GM12878 (cell line): Measurements from ENCODE around the gene CSMD2. TPM values are rescaled to one million over a fixed set of nuclear protein-coding genes. Genes with fewer than 3 reads are reported as not detected.

Experiments used
- ATAC-seq: fragments of 200-7000 bp; cut with Tn5 transposase; 3 replicates; pipeline ENCODE4 v1.9.1; 2020; ENCODE audit warnings: mild to moderate bottlenecking, moderate library complexity
- BruUV-seq: library from RNA; stranded (reverse); fragments of 400-500 nt; replicated peaks from 2 replicates; lab custom pipeline; 2021; lab: Mats Ljungman, UMichigan
- CTCF ChIA-PET: fragments of 300-600 bp; sonication (Branson Sonifier 250); formaldehyde crosslinking; extraction: SDS; loops from one replicate; lab custom pipeline; 2021; ENCODE audit warnings: inconsistent platforms; lab: Yijun Ruan, JAX
- POLR2A ChIA-PET: fragments of 350-600 bp; formaldehyde crosslinking; extraction: SDS; loops from one replicate; lab custom pipeline; 2021; ENCODE audit warnings: inconsistent platforms; lab: Charles Lee
- RAD21 ChIA-PET: fragments of 300-600 bp; sonication (Branson Sonifier 250); formaldehyde crosslinking; loops from one replicate; lab custom pipeline; 2023; ENCODE audit warnings: antibody characterized with exemption; ENCODE audit not compliant: unreplicated experiment; lab: Charles Lee
- SMC1A ChIA-PET: fragments of 300-600 bp; sonication (Branson Sonifier 250); formaldehyde crosslinking; loops from one replicate; lab custom pipeline; 2023; ENCODE audit not compliant: unreplicated experiment, uncharacterized antibody; lab: Charles Lee
- DNase-seq: peaks from one replicate; pipeline ENCODE4 v3.0.0-alpha.2; 2011; ENCODE audit warnings: low read depth, low spot score
- FAIRE-seq: peaks from 3 replicates; lab custom pipeline; 2011; peaks lifted over from hg19 to GRCh38; lab: Jason Lieb, UNC
- H2AFZ ChIP-seq: 2 replicates; pipeline ENCODE4 v1.6.0; 2011; ENCODE audit warnings: low read depth, low read length, control low read depth; ENCODE audit not compliant: control insufficient read depth
- H3K27ac ChIP-seq: 2 replicates; pipeline ENCODE4 v1.5.1; 2011; ENCODE audit warnings: control low read depth; ENCODE audit not compliant: control insufficient read depth, insufficient read depth
- H3K27me3 ChIP-seq, 2 experiments: replicated peaks in 1 of 2; 2 replicates each; pipeline versions ENCODE4 v1.6.0 to v1.6.1; 2011; ENCODE audit warnings: low read length in 1 of 2; ENCODE audit not compliant: control insufficient read depth in 2 of 2, insufficient read depth in 2 of 2
- H3K36me3 ChIP-seq, 2 experiments: 2 replicates each; pipeline ENCODE4 v1.5.1; 2011; ENCODE audit warnings: low read length in 1 of 2; ENCODE audit not compliant: control insufficient read depth in 2 of 2, insufficient read depth in 2 of 2
- H3K4me1 ChIP-seq: 2 replicates; pipeline ENCODE4 v1.6.1; 2011; ENCODE audit warnings: mild to moderate bottlenecking, low read length, moderate library complexity, mixed read lengths; ENCODE audit not compliant: control insufficient read depth, insufficient read depth
- H3K4me2 ChIP-seq: 2 replicates; pipeline ENCODE4 v1.6.0; 2011; ENCODE audit warnings: control low read depth; ENCODE audit not compliant: control insufficient read depth, insufficient read depth
- H3K4me3 ChIP-seq: fragments of 200-600 bp; sonication (generic); 2 replicates; pipeline ENCODE4 v1.5.1; 2016
- H3K79me2 ChIP-seq: 2 replicates; pipeline ENCODE4 v1.6.0; 2011; ENCODE audit warnings: low read length; ENCODE audit not compliant: control insufficient read depth, insufficient read depth
- H3K9ac ChIP-seq: 2 replicates; pipeline ENCODE4 v1.8.0; 2011; ENCODE audit warnings: low read length, control low read depth, mixed read lengths; ENCODE audit not compliant: control insufficient read depth, insufficient read depth
- H3K9me3 ChIP-seq: replicated peaks from 3 replicates; pipeline ENCODE4 v1.5.1; 2011; ENCODE audit warnings: mild to moderate bottlenecking, low read length; ENCODE audit not compliant: control insufficient read depth, insufficient read depth
- H4K20me1 ChIP-seq: 2 replicates; pipeline ENCODE4 v1.6.0; 2011; ENCODE audit not compliant: control insufficient read depth, insufficient read depth
- ATF3 ChIP-seq: IDR thresholded peaks from 2 replicates; pipeline ENCODE4 v1.6.1; 2011; ENCODE audit warnings: low read depth, mild to moderate bottlenecking, low read length, moderate library complexity, borderline replicate concordance; ENCODE audit errors: extremely low read depth
- ATF7 ChIP-seq: fragments of 450-650 bp; IDR thresholded peaks from 2 replicates; pipeline ENCODE4 v1.6.1; 2016; ENCODE audit warnings: low read depth, mild to moderate bottlenecking
- BACH1 ChIP-seq: fragments of 450-650 bp; IDR thresholded peaks from 2 replicates; pipeline ENCODE4 v1.6.1; 2017; ENCODE audit warnings: mild to moderate bottlenecking, borderline replicate concordance
- BMI1 ChIP-seq: fragments of 450-650 bp; IDR thresholded peaks from 2 replicates; pipeline ENCODE4 v1.6.1; 2016; ENCODE audit warnings: mild to moderate bottlenecking, moderate library complexity, borderline replicate concordance
- EP300 ChIP-seq, 2 experiments: fragments of 150-350 bp in 1 of 2; IDR thresholded peaks; 2 replicates each; pipeline ENCODE4 v1.6.1; 2011 to 2012; ENCODE audit warnings: low read depth in 2 of 2, low read length in 2 of 2, borderline replicate concordance in 1 of 2, improper control_type of control experiment in 1 of 2, inconsistent platforms in 1 of 2; ENCODE audit not compliant: control insufficient read depth in 1 of 2
- FOS ChIP-seq: IDR thresholded peaks from 3 replicates; pipeline ENCODE4 v1.6.1; 2011; ENCODE audit warnings: borderline replicate concordance; ENCODE audit not compliant: insufficient read length; ENCODE audit errors: extremely low read depth
- IKZF1 ChIP-seq: fragments of 450-650 bp; conservative IDR thresholded peaks from 2 replicates; pipeline ENCODE4 v1.6.1; 2017; ENCODE audit warnings: antibody characterized with exemption, mild to moderate bottlenecking
- MAX ChIP-seq: IDR thresholded peaks from 2 replicates; pipeline ENCODE4 v1.6.1; 2012; ENCODE audit warnings: low read depth, low read length, improper control_type of control experiment
- MEF2B ChIP-seq: fragments of 450-650 bp; IDR thresholded peaks from 2 replicates; pipeline ENCODE4 v1.6.1; 2018; ENCODE audit warnings: mild to moderate bottlenecking, moderate library complexity; ENCODE audit not compliant: partially characterized antibody, poor library complexity, severe bottlenecking
- MTA2 ChIP-seq: fragments of 450-650 bp; IDR thresholded peaks from 2 replicates; pipeline ENCODE4 v1.6.1; 2016; ENCODE audit warnings: low read depth, mild to moderate bottlenecking, moderate library complexity
- MTA3 ChIP-seq: IDR thresholded peaks from 2 replicates; pipeline ENCODE4 v1.6.1; 2012; ENCODE audit warnings: low read length, inconsistent platforms, borderline replicate concordance
- NR2C1 ChIP-seq: fragments of 450-650 bp; IDR thresholded peaks from 2 replicates; pipeline ENCODE4 v1.6.1; 2017; ENCODE audit warnings: antibody characterized with exemption, mild to moderate bottlenecking, moderate library complexity
- PBX3 ChIP-seq: IDR thresholded peaks from 2 replicates; pipeline ENCODE4 v1.6.1; 2011; ENCODE audit warnings: mild to moderate bottlenecking, low read depth, low read length, moderate library complexity; ENCODE audit not compliant: insufficient replicate concordance
- RAD21 ChIP-seq: IDR thresholded peaks from 2 replicates; pipeline ENCODE4 v1.6.1; 2011; ENCODE audit warnings: mild to moderate bottlenecking, low read depth, low read length, moderate library complexity; ENCODE audit not compliant: insufficient read depth
- RBBP5 ChIP-seq: fragments of 200-600 bp; sonication (generic); conservative IDR thresholded peaks from 2 replicates; pipeline ENCODE4 v1.6.1; 2016
- RCOR1 ChIP-seq: conservative IDR thresholded peaks from 2 replicates; pipeline ENCODE4 v1.6.1; 2012; ENCODE audit warnings: low read depth, low read length, improper control_type of control experiment
- SREBF2 ChIP-seq: IDR thresholded peaks from 2 replicates; pipeline ENCODE4 v1.6.1; 2012; ENCODE audit warnings: mild to moderate bottlenecking, low read length
- SRF ChIP-seq, 2 experiments: IDR thresholded peaks; 2 replicates each; pipeline ENCODE4 v1.6.1; 2011; ENCODE audit warnings: low read depth in 2 of 2, low read length in 2 of 2, mild to moderate bottlenecking in 1 of 2, moderate library complexity in 1 of 2
- ZBED1 ChIP-seq: IDR thresholded peaks from 2 replicates; pipeline ENCODE4 v1.6.1; 2016; ENCODE audit warnings: borderline replicate concordance
- ZSCAN29 ChIP-seq: fragments of 450-650 bp; IDR thresholded peaks from 2 replicates; pipeline ENCODE4 v1.6.1; 2017; ENCODE audit warnings: mild to moderate bottlenecking, moderate library complexity
- WGBS: methylation state at CpG from one replicate; pipeline ENCODE4 v1.1.6; 2016; ENCODE audit warnings: low lambda C conversion rate; ENCODE audit not compliant: insufficient replicate concordance, insufficient coverage; ENCODE audit errors: missing lambda C conversion rate; 5-methylcytosine and 5-hydroxymethylcytosine counted together
- in situ Hi-C: fragments of 300-500 bp; cut with MboI; formaldehyde crosslinking; loops from 9 replicates; pipeline ENCODE4 v1.14.3; 2018; ENCODE audit warnings: mixed read lengths
- intact Hi-C: fragments of 100-400 bp; cut with micrococcal nuclease; formaldehyde crosslinking; loops from one replicate; pipeline ENCODE4 v1.14.2; 2022; ENCODE audit not compliant: unreplicated experiment
- polyA plus RNA-seq, 11 experiments: library from polyadenylated mRNA; depleted of rRNA in 4 of 11; unstranded in 6 of 11; stranded (reverse) in 5 of 11; fragments of >200 nt; fragmentation: Nextera tagmentation in 4 of 11; fragmentation: Illumina TruSeq in 1 of 11; extraction: Ambion mirVana in 4 of 11; extraction: Trizol in 1 of 11; gene quantifications; 1 replicate in 1 of 11; 2 replicates in 10 of 11; pipeline versions ENCODE4 v1.2.1 to v1.2.3, GENCODE V29; 2011 to 2016; ENCODE audit warnings: inconsistent platforms in 2 of 11, missing spikeins in 2 of 11, low read depth in 1 of 11
- total RNA-seq, 4 experiments: library from RNA; depleted of rRNA in 3 of 4; stranded (reverse); fragments of >200 nt in 3 of 4; fragmentation: Illumina TruSeq in 1 of 4; extraction: Trizol in 1 of 4; gene quantifications; 2 replicates each; pipeline versions ENCODE4 v1.2.1 to v1.2.3, GENCODE V29; 2013 to 2021

Gene CSMD2
- total and polyA plus RNA-seq, 10 of the 15 experiments (the other 5 are each of a cell fraction or from before 2014, with no cell fraction given) = under 0.01 TPM; not detected in 9

GRCh38 chr1:33975961-33976360, 189.1 kb downstream of the CSMD2 start (continued):
- TF ChIP-seq SREBF2 = no peak

GRCh38 chr1:33973799-33974545, 191.1 kb downstream of the CSMD2 start:
- Histone ChIP-seq H3K4me2 (no peak overlapping the region), H3K4me1 (no peaks in the 10 kb centered on the region), H3K4me3 (no peak overlapping the region), H4K20me1 (no peaks in the 10 kb centered on the region), H3K36me3 (no peaks in the 10 kb centered on the region), H3K27ac (no peak overlapping the region), H2AFZ (no peak overlapping the region), H3K27me3 (no peaks in the 10 kb centered on the region; a peak in 1 of 4 replicates), H3K9me3 (no peaks in the 10 kb centered on the region), H3K79me2 (no peaks in the 10 kb centered on the region), H3K9ac (no peak overlapping the region)
- DNase-seq (no peak), ATAC-seq (no peak), FAIRE-seq (no peak)
- intact Hi-C loops = no loop called here
- BruUV-seq = no TSS peak
- POLR2A ChIA-PET = no interaction called here
- CTCF ChIA-PET = no interaction called here
- SMC1A ChIA-PET = no interaction called here
- in situ Hi-C loops = no loop called here
- RAD21 ChIA-PET = no interaction called here
- WGBS = 21% methylated on average over 8 of the region's 8 CpGs
- no peak for TF ChIP-seq MTA2
- no peak for TF ChIP-seq MEF2B
- TF ChIP-seq ZSCAN29 = no peak
- TF ChIP-seq RAD21 = no peak
- no peak for TF ChIP-seq IKZF1
- TF ChIP-seq PBX3 = no peak
- no peak for TF ChIP-seq ZBED1
- TF ChIP-seq RCOR1 = no peak
- no peak for TF ChIP-seq FOS
- no peak for TF ChIP-seq MAX
- no peak for TF ChIP-seq BMI1
- no peak for TF ChIP-seq RBBP5
- TF ChIP-seq EP300 (IDR thresholded peaks at IDR 0.05; ENCODE audit: borderline replicate concordance in 1 of 2, control insufficient read depth in 1 of 2, low read depth in 2 of 2, low read length in 2 of 2) = no peak
- TF ChIP-seq ATF7 = no peak
- TF ChIP-seq SRF (IDR thresholded peaks at IDR 0.05; ENCODE audit: low read depth in 2 of 2, low read length in 2 of 2) = no peak
- no peak for TF ChIP-seq NR2C1
- no peak for TF ChIP-seq MTA3
- TF ChIP-seq BACH1 = no peak
- TF ChIP-seq ATF3 = no peak
